Memory B cell (primary cell): ENCODE data around the gene VASP.

Experiments
- ATAC-seq: fragments of 150-1000 bp; cut with Tn5 transposase; 2 replicates; pipeline ENCODE4 v1.10.0; 2021; ENCODE audit warnings: low read depth, mild to moderate bottlenecking, moderate library complexity
- DNase-seq, 2 donors: peaks; one replicate each; pipeline ENCODE4 v3.0.0; 2022; ENCODE audit warnings: low spot score in 2 of 2
- H3K27ac Mint-ChIP-seq: one replicate; pipeline ENCODE4 v1.8.0; 2022; ENCODE audit warnings: mild to moderate bottlenecking, moderate library complexity, mixed read lengths
- H3K27me3 Mint-ChIP-seq: one replicate; pipeline ENCODE4 v1.8.0; 2022; ENCODE audit warnings: mixed read lengths
- H3K36me3 Mint-ChIP-seq: one replicate; pipeline ENCODE4 v1.8.0; 2022; ENCODE audit warnings: mild to moderate bottlenecking, mixed read lengths
- H3K4me1 Mint-ChIP-seq: one replicate; pipeline ENCODE4 v1.8.0; 2022; ENCODE audit warnings: mixed read lengths
- H3K4me3 Mint-ChIP-seq: one replicate; pipeline ENCODE4 v1.8.0; 2022; ENCODE audit warnings: mild to moderate bottlenecking, moderate library complexity, mixed read lengths
- H3K9me3 Mint-ChIP-seq: one replicate; pipeline ENCODE4 v1.8.0; 2022; ENCODE audit warnings: mixed read lengths

VASP gene

DNA sequence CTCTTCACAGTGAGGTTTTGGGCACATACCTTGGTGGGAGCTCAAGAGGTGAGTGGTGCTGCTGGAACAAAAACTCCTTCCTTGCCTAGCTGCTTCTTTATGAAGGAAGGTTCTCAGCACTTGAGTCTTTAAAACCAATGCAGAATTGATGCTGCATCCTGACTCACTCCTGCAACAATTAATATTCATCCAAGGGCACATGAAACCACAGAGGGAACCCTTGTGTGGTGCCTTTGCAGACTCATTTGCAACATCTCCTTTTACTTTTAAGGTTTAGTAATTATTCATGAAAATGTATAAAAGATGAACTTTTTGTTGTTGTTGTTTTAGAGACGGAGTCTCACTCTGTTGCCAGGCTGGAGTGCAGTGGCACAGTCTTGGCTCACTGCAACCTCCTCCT is 47.2 kb downstream of the VASP start:
- Mint-ChIP-seq H3K4me3 (no peak overlapping the region), H3K4me1 (peaks cover 20% of the 10 kb centered on the region), H3K27ac (no peak overlapping the region), H3K27me3 (no peaks in the 10 kb centered on the region), H3K36me3 (peaks cover 9% of the 10 kb centered on the region), H3K9me3 (no peaks in the 10 kb centered on the region)
- ATAC-seq, result no peak
- DNase-seq, result no peak

DNA sequence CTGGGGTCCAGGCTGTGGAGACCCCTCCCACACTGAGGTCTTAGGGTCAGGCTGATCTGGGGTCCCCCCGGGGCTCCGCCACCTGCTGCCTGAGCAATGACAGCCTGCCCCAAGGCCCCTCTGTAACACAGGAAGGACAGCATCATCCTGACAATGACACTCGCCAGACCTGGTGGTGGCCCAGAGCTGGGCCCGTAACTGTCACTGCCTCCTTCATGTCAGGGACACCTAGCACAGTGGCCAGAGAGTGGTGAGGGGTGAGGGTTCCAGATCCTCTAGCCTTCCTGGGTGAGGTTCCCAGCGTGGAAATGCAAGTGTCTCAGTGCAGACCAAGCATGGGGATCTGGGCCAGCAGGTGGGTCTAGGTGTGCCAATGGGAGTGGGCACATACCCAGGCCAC is 49.6 kb downstream of the VASP start:
- DNase-seq, result no peak
- H3K4me1 Mint-ChIP-seq, result peaks cover 24% of the 10 kb centered on the region
- no peaks in the 10 kb centered on the region for H3K9me3 Mint-ChIP-seq
- H3K27ac Mint-ChIP-seq, result no peak overlapping the region
- H3K4me3 Mint-ChIP-seq, result no peak overlapping the region
- peaks cover 5% of the 10 kb centered on the region for H3K36me3 Mint-ChIP-seq
- ATAC-seq, result no peak
- no peaks in the 10 kb centered on the region for H3K27me3 Mint-ChIP-seq

DNA sequence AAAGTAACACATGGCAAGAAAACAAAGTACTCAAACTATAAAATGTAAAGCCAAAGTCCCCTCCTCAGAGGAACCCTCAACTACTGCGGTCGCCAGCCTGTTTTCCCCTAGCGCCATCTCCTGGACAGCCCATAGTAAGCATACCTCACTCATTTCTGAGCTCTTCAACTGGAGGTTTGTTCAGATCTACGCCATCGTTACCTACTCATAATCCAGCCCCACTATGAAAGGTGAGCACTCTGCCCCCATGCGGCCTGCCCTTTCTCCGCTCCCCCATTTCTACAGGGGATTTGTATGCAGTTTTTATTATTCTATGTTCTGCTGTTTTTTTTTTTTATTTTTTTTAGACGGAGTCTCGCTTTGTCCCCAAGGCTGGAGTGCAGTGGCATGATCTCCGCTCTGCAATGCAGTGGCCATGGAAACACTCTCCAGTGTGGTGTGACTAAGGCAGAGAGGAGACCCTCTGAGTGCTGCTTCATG is 51.2 kb downstream of the VASP start:
- Mint-ChIP-seq H3K27ac (no peak overlapping the region), H3K27me3 (no peaks in the 10 kb centered on the region), H3K4me3 (no peak overlapping the region), H3K4me1 (peaks cover 31% of the 10 kb centered on the region), H3K9me3 (no peaks in the 10 kb centered on the region), H3K36me3 (peaks cover 1% of the 10 kb centered on the region)
- DNase-seq (peak; percentile 67 to 75), ATAC-seq (peak; percentile 94)

DNA sequence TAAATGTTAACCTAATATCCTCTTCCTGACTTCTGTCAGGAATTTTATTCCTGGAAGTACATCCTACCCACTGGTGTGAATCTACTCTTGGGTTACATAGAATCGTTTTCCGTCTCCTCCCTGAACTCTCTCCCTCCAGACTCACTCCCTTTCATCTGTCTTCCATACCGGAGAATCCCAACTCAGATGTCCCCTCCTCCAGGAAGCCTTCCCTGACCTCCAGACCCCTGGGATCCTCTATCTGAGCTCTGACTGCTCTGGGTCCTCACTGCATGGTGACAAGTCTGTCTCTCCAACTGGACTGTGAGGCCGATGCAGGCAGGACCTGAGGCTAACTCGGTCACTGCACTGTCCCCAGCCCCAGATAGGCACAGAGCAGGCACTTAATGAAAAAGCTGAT is 52.8 kb downstream of the VASP start:
- Mint-ChIP-seq H3K27me3 (no peaks in the 10 kb centered on the region), H3K27ac (no peak overlapping the region), H3K36me3 (peaks cover 1% of the 10 kb centered on the region), H3K4me3 (no peak overlapping the region), H3K9me3 (no peaks in the 10 kb centered on the region), H3K4me1 (peaks cover 37% of the 10 kb centered on the region)
- DNase-seq, result no peak
- no peak for ATAC-seq

DNA sequence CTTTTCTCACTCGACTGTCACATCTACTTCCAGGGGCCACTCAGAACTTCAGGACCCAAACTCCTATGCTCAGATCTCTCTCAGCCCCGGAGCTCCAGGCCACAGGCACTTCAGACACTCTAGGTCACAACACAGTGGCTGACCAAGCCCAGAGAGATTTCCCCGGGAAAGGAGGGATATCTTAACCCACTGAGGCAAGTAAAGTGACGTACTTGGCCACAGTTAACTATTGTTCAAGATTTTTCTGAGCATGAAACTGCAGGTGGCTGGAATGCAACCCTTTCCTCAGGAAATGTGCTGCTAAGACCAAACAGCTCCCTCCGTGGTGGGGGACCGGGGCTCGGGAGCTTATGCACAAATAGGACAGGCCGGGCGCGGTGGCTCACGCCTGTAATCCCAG is 53.4 kb downstream of the VASP start:
- Mint-ChIP-seq H3K27me3 (no peaks in the 10 kb centered on the region), H3K4me1 (peaks cover 37% of the 10 kb centered on the region), H3K36me3 (peaks cover 1% of the 10 kb centered on the region), H3K4me3 (no peak overlapping the region), H3K9me3 (no peaks in the 10 kb centered on the region), H3K27ac (no peak overlapping the region)
- DNase-seq (no peak), ATAC-seq (no peak)

DNA sequence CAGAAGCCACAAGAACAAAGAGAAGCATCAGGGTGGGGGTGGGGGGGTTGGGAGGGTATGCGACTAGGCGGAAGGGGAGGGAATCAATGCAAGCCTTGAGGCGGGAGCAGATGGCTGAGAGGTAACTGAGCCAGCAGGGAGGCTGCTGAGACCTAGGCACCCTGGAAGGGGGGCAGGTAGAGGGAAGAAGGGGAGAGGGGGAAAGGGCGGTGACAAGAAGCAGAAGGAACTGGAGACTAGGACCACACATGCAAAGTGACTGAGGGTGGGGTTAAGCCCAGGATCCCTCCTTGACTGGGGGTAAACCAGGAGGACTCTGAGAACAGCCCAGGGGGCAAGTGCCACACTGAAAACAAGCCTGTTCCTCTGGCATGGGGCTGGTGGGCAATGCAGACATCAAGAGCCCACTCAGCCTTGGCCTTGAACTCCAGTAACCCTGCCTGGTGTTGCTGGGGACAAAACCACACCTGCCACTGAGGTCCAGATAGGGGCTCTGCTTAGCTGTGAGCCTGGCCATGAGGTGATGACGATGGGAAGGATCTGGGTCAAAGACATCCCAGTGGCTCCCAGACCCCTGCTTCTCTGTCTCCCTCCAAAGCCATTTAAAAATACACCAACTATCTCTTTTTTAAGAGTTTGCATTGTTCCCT is 57.0 kb downstream of the VASP start:
- H3K27me3 Mint-ChIP-seq, result no peaks in the 10 kb centered on the region
- H3K4me3 Mint-ChIP-seq, result peak overlapping the region; percentile 39
- H3K36me3 Mint-ChIP-seq, result peaks cover 1% of the 10 kb centered on the region
- peak; percentile 47 for ATAC-seq
- peaks cover 26% of the 10 kb centered on the region for H3K4me1 Mint-ChIP-seq
- no peaks in the 10 kb centered on the region for H3K9me3 Mint-ChIP-seq
- no peak for DNase-seq
- H3K27ac Mint-ChIP-seq, result peak overlapping the region; percentile 75

DNA sequence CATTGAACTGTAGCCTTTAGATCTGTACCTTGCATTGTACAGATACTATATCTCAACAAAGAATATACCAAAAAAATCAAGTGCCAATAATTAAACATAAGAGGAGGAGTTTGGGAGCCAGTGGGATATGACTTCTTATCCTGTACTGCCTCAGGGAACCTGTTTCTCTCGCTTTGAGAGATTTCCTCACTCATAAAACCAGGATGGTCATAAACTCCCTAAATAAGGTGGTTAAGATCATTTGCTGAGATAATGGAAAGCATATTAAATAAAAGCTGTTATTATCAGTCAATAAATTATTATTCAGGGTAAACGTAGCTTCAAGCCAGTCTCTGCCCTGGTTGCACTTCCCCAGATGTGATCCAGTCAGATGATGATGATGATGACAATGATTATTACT is 60.3 kb downstream of the VASP start:
- no peak overlapping the region for H3K4me3 Mint-ChIP-seq
- no peaks in the 10 kb centered on the region for H3K27me3 Mint-ChIP-seq
- H3K27ac Mint-ChIP-seq, result no peak overlapping the region
- ATAC-seq (no peak), DNase-seq (no peak)
- H3K9me3 Mint-ChIP-seq, result no peaks in the 10 kb centered on the region
- peaks cover 18% of the 10 kb centered on the region for H3K4me1 Mint-ChIP-seq
- no peaks in the 10 kb centered on the region for H3K36me3 Mint-ChIP-seq

DNA sequence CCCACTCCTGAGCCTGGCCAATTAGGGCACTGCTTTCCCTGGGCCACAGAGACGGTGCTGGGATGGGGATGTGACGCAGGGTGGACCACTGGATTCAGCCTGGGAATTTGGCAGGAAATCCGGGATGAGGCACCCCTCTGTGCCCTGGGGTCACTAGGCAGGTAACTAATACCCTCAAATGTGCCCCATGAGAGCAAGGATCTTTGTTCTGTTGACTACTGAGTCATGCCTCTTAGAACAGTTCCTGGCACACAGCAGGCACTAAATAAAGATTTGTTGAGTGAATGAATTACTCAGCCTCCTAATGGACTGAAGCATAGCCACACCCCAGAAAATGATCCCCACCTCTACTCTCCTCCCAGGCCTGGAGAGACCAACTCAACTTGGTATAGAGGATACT is 61.5 kb downstream of the VASP start:
- Mint-ChIP-seq H3K4me3 (no peak overlapping the region), H3K36me3 (no peaks in the 10 kb centered on the region), H3K9me3 (no peaks in the 10 kb centered on the region), H3K27ac (no peak overlapping the region), H3K4me1 (peaks cover 11% of the 10 kb centered on the region), H3K27me3 (no peaks in the 10 kb centered on the region)
- no peak for DNase-seq
- no peak for ATAC-seq

DNA sequence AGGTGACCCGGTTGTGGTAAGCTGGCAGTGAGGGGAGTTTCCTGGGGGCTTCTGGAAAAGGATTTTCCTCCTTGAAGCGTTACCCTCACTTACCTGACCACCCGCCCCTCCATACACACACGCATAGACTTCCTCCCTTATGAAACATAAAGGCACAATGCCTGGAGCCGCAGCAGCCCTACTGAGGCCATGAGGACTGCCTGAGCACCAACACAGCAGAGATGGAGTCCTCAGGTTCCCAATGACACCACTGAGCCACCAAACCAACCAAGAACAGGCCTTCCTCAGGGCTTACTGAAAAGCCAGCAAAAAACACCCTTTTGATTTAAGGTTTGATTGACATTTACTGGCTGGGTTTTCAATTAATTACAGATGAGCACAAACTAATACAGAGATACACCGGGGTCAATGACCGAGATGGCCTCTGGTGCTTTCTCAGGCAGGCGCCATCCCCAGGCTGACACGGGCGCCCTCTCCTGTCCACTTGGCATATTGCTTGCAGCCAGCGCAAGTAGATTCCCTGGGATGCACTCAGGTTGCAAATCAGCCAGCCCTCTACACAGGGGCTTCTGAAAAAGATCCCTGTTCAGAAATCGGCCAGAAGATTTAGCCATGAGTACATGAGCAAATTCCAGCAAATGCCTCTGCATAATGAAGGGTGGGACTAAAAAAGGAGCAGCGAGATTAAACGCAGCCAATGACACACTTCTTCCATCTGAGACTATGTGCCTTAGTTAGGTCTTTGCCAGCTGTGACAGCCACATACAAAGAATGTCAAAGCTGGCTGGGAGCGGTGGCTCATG is 62.5 kb downstream of the VASP start:
- no peaks in the 10 kb centered on the region for H3K27me3 Mint-ChIP-seq
- DNase-seq, result peak; percentile 63 to 71
- peak; percentile 79 for ATAC-seq
- no peak overlapping the region for H3K27ac Mint-ChIP-seq
- peaks cover 8% of the 10 kb centered on the region for H3K4me1 Mint-ChIP-seq
- H3K4me3 Mint-ChIP-seq, result no peak overlapping the region
- no peaks in the 10 kb centered on the region for H3K36me3 Mint-ChIP-seq
- H3K9me3 Mint-ChIP-seq, result no peaks in the 10 kb centered on the region

DNA sequence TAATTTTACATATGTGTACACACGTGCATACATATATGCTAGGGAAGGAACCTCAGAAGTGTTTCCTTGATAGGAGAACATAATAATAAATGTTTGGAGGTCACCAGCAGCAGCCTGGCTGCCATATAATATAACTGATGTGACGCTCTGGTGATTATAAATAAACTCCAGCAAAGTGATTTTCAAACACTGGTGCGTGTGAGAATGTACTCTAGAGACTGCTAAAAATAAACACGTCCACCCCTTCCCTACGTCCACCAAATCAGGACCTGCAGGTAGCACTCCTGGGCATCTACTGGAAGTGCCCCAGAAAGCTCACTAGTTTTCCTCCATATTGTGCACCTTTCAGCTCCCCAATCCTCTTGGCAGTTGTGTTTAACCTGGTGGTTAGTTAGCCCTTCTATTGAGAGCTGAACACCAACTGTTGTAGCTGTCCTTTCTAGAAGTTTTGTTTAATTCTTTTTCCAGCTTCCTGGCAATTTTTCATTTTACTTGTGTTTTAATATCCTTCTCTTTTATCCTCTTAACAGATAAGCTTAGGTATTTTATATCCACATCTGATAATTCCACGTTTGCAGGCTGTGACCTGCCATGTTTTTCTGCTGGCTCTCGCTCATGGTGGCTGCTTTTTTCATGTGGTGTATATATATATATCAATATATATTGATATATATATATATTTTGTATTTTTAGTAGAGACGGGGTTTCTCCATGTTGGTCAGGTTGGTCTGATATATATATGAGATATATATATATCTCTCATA is 64.4 kb downstream of the VASP start:
- no peak overlapping the region for H3K27ac Mint-ChIP-seq
- no peaks in the 10 kb centered on the region for H3K27me3 Mint-ChIP-seq
- peaks cover 2% of the 10 kb centered on the region for H3K36me3 Mint-ChIP-seq
- peaks cover 10% of the 10 kb centered on the region for H3K4me1 Mint-ChIP-seq
- no peak overlapping the region for H3K4me3 Mint-ChIP-seq
- ATAC-seq, result no peak
- no peak for DNase-seq
- H3K9me3 Mint-ChIP-seq, result no peaks in the 10 kb centered on the region

DNA sequence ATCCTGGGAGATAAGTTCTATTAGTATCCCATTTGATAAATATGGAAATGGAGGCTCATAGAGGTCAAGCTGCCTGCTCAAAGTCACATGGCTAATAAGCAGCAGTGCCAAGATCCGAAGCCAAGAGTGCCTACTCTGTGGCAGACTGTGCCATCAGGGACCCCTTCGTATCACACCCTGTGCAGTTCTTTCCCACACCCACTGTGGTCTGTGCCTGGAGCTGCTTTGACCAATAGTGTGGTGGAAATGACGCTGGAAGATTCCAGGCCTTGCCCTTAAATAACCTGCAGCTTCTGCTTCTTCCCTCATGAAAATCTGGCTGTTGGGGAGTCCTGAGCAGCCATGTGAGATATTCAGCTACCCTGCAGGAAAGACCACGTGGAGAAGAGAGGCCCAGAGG is 67.2 kb downstream of the VASP start:
- no peak overlapping the region for H3K27ac Mint-ChIP-seq
- H3K9me3 Mint-ChIP-seq, result no peaks in the 10 kb centered on the region
- H3K36me3 Mint-ChIP-seq, result peaks cover 3% of the 10 kb centered on the region
- H3K27me3 Mint-ChIP-seq, result no peaks in the 10 kb centered on the region
- DNase-seq (no peak), ATAC-seq (no peak)
- H3K4me3 Mint-ChIP-seq, result no peak overlapping the region
- H3K4me1 Mint-ChIP-seq, result peaks cover 16% of the 10 kb centered on the region

DNA sequence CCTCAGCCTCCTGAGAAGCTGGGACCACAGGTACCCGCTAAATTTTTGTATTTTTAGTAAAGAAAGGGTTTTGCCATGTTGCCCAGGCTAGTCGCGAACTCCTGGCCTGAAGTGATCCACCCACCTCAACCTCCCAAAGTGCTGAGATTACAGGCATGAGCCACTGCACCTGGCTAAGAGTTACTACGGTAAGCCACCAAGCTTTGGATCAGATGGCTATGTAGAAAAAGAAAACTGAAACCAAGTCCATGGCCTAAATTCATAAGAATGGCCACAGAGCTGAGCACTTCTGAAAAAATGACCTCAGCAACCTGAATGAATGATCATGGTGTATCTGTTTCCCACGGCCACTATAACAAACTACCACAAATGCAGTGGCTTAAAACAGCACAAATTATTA is 67.9 kb downstream of the VASP start:
- no peaks in the 10 kb centered on the region for H3K9me3 Mint-ChIP-seq
- H3K27me3 Mint-ChIP-seq, result no peaks in the 10 kb centered on the region
- H3K4me1 Mint-ChIP-seq, result peaks cover 11% of the 10 kb centered on the region
- H3K27ac Mint-ChIP-seq, result no peak overlapping the region
- peaks cover 3% of the 10 kb centered on the region for H3K36me3 Mint-ChIP-seq
- no peak overlapping the region for H3K4me3 Mint-ChIP-seq
- ATAC-seq (no peak), DNase-seq (no peak)
